Neural cell (in vitro differentiated cells): ENCODE results near the gene SUSD2. TPM values are rescaled to one million over a fixed set of nuclear protein-coding genes. Genes with fewer than 3 reads are reported as not detected.

Experiments used
- H2AFZ ChIP-seq: fragments of 200-600, 300-800 bp; sonication (generic), shearing (Covaris generic); 2 replicates; pipeline ENCODE4 v1.6.0; 2014; ENCODE audit warnings: low read depth, mild to moderate bottlenecking, antibody characterized with exemption, low read length, moderate library complexity
- H3F3A ChIP-seq: fragments of 200-600 bp; shearing (Covaris generic); 2 replicates; pipeline ENCODE4 v1.6.1; 2016; ENCODE audit warnings: mild to moderate bottlenecking, moderate library complexity, mixed read lengths, antibody characterized with exemption, low read length; ENCODE audit not compliant: insufficient read depth, poor library complexity, severe bottlenecking
- H3K27ac ChIP-seq: fragments of 200-600, 300-800 bp; sonication (generic), shearing (Covaris generic); 2 replicates; pipeline ENCODE4 v1.5.1; 2014; ENCODE audit warnings: mild to moderate bottlenecking, low read length, moderate library complexity
- H3K27me3 ChIP-seq: fragments of 300-800, 200-600 bp; sonication (generic), shearing (Covaris generic); 2 replicates; pipeline ENCODE4 v1.6.0; 2014; ENCODE audit warnings: mild to moderate bottlenecking, low read depth, low read length, moderate library complexity; ENCODE audit not compliant: insufficient read depth
- H3K36me3 ChIP-seq: fragments of 300-800, 200-600 bp; sonication (generic), shearing (Covaris generic); 2 replicates; pipeline ENCODE4 v1.5.1; 2014; ENCODE audit warnings: mild to moderate bottlenecking, antibody characterized with exemption, low read length, moderate library complexity; ENCODE audit not compliant: insufficient read depth
- H3K4me2 ChIP-seq: fragments of 300-800, 200-600 bp; sonication (generic), shearing (Covaris generic); 2 replicates; pipeline ENCODE4 v1.6.0; 2014; ENCODE audit warnings: mild to moderate bottlenecking, low read length
- H3K4me3 ChIP-seq: fragments of 300-800, 200-600 bp; sonication (generic), shearing (Covaris generic); 2 replicates; pipeline ENCODE4 v1.5.1; 2014; ENCODE audit warnings: mild to moderate bottlenecking, low read length, moderate library complexity
- H3K79me2 ChIP-seq: fragments of 200-600 bp; shearing (Covaris generic); replicated peaks from 2 replicates; pipeline ENCODE4 v1.6.0; 2014; ENCODE audit warnings: mild to moderate bottlenecking, low read length, moderate library complexity; ENCODE audit not compliant: insufficient read depth
- H3K9ac ChIP-seq: fragments of 300-800, 200-600 bp; sonication (generic), shearing (Covaris generic); 2 replicates; pipeline ENCODE4 v1.6.1; 2016; ENCODE audit warnings: mild to moderate bottlenecking, low read length, mixed read lengths
- H3K9me2 ChIP-seq: fragments of 200-600 bp; shearing (Covaris generic); 2 replicates; pipeline ENCODE4 v1.6.1; 2016; ENCODE audit warnings: mild to moderate bottlenecking, low read length, mixed read lengths; ENCODE audit not compliant: insufficient read depth
- H3K9me3 ChIP-seq: fragments of 200-600, 300-800 bp; sonication (generic), shearing (Covaris generic); 2 replicates; pipeline ENCODE4 v1.6.1; 2016; ENCODE audit warnings: mild to moderate bottlenecking, mixed run types, low read length, moderate library complexity, mixed read lengths
- H4K20me1 ChIP-seq: fragments of 200-600 bp; shearing (Covaris generic); 2 replicates; pipeline ENCODE4 v1.6.1; 2016; ENCODE audit warnings: mild to moderate bottlenecking, mixed run types; ENCODE audit not compliant: insufficient read depth
- EP300 ChIP-seq: fragments of 450-650 bp; conservative IDR thresholded peaks from 2 replicates; pipeline ENCODE4 v1.6.1; 2014; ENCODE audit warnings: antibody characterized with exemption, mild to moderate bottlenecking, moderate library complexity; ENCODE audit not compliant: poor library complexity, severe bottlenecking
- EZH2 ChIP-seq: fragments of 200-600, 300-800 bp; shearing (Covaris generic), sonication (generic); IDR thresholded peaks from 2 replicates; pipeline ENCODE4 v1.6.1; 2014; ENCODE audit warnings: antibody characterized with exemption, low read length, borderline replicate concordance, mild to moderate bottlenecking; ENCODE audit not compliant: insufficient read depth, poor library complexity, severe bottlenecking
- MXI1 ChIP-seq: fragments of 450-650 bp; conservative IDR thresholded peaks from 2 replicates; pipeline ENCODE4 v1.6.1; 2014; ENCODE audit warnings: antibody characterized with exemption, mild to moderate bottlenecking; ENCODE audit not compliant: poor library complexity, severe bottlenecking
- POLR2AphosphoS5 ChIP-seq: IDR thresholded peaks from 2 replicates; pipeline ENCODE4 v1.6.1; 2012
- TAF1 ChIP-seq: IDR thresholded peaks from 2 replicates; pipeline ENCODE4 v1.6.1; 2012; ENCODE audit warnings: low read depth
- polyA plus RNA-seq: library from polyadenylated mRNA; depleted of rRNA; stranded (reverse); fragments of >200 nt; gene quantifications from 2 replicates; pipeline ENCODE4 v1.2.3, GENCODE V29; 2014
- TF ChIP-seq, protein P1 (sequence below): fragments of 450-650 bp; IDR thresholded peaks from 2 replicates; pipeline ENCODE4 v1.5.1; 2014; ENCODE audit warnings: antibody characterized with exemption, mild to moderate bottlenecking, moderate library complexity; ENCODE audit not compliant: poor library complexity, severe bottlenecking

Gene SUSD2
- polyA plus RNA-seq, 1 donor from 2014 or later = 0.20 TPM

DNA sequence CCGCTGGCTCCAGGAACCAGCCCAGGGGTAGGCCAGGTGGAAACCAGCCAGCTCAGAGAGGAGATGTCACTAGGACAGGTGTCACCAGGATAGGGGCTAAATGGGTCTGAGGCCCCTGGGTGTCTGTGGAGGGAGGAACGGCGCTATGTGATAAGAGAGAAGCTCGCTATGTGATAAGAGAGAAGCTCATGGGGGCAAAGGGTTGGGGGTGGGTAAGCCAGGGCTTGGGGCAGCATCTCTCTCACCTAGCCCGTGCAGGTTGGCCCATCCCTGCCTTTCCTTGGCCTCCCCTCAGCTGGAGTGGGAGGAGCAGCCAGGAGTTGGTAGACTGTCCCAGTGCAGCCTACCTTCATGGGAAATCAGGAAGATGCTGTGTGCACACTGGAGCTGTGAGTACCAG lies 26.5 kb upstream of the SUSD2 start:
- Histone ChIP-seq H4K20me1 (peaks cover 18% of the 10 kb centered on the region), H3F3A (no peaks in the 10 kb centered on the region), H3K27me3 (peaks cover 21% of the 10 kb centered on the region), H3K79me2 (no peaks in the 10 kb centered on the region), H2AFZ (no peak overlapping the region), H3K4me2 (no peak overlapping the region), H3K9me2 (no peaks in the 10 kb centered on the region), H3K9ac (no peak overlapping the region), H3K27ac (no peak overlapping the region), H3K4me3 (no peak overlapping the region), H3K36me3 (no peaks in the 10 kb centered on the region), H3K9me3 (no peaks in the 10 kb centered on the region)
- TF ChIP-seq EZH2 (no peak), EP300 (no peak)

GRCh38 chr22:24155627-24156140 lies 25.6 kb upstream of the SUSD2 start:
- H3K36me3 ChIP-seq = no peaks in the 10 kb centered on the region
- peaks cover 21% of the 10 kb centered on the region for H3K27me3 ChIP-seq
- H3K9me2 ChIP-seq = no peaks in the 10 kb centered on the region
- H3K9ac ChIP-seq = no peak overlapping the region
- H3F3A ChIP-seq = no peaks in the 10 kb centered on the region
- no peak overlapping the region for H3K27ac ChIP-seq
- H3K4me3 ChIP-seq = peak overlapping the region; percentile 61
- H4K20me1 ChIP-seq = peaks cover 18% of the 10 kb centered on the region
- no peak overlapping the region for H3K4me2 ChIP-seq
- H3K79me2 ChIP-seq = no peaks in the 10 kb centered on the region
- TF ChIP-seq, protein P1, sequence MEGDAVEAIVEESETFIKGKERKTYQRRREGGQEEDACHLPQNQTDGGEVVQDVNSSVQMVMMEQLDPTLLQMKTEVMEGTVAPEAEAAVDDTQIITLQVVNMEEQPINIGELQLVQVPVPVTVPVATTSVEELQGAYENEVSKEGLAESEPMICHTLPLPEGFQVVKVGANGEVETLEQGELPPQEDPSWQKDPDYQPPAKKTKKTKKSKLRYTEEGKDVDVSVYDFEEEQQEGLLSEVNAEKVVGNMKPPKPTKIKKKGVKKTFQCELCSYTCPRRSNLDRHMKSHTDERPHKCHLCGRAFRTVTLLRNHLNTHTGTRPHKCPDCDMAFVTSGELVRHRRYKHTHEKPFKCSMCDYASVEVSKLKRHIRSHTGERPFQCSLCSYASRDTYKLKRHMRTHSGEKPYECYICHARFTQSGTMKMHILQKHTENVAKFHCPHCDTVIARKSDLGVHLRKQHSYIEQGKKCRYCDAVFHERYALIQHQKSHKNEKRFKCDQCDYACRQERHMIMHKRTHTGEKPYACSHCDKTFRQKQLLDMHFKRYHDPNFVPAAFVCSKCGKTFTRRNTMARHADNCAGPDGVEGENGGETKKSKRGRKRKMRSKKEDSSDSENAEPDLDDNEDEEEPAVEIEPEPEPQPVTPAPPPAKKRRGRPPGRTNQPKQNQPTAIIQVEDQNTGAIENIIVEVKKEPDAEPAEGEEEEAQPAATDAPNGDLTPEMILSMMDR = peak; percentile 51
- no peak for TF ChIP-seq TAF1
- no peak overlapping the region for H2AFZ ChIP-seq
- no peaks in the 10 kb centered on the region for H3K9me3 ChIP-seq

GRCh38 chr22:24156141-24156912 lies 25.0 kb upstream of the SUSD2 start:
- no peak overlapping the region for H3K27ac ChIP-seq
- peaks cover 18% of the 10 kb centered on the region for H4K20me1 ChIP-seq
- no peaks in the 10 kb centered on the region for H3K9me2 ChIP-seq
- H3F3A ChIP-seq = no peaks in the 10 kb centered on the region
- H3K36me3 ChIP-seq = no peaks in the 10 kb centered on the region
- H3K79me2 ChIP-seq = no peaks in the 10 kb centered on the region
- peaks cover 21% of the 10 kb centered on the region for H3K27me3 ChIP-seq
- no peaks in the 10 kb centered on the region for H3K9me3 ChIP-seq
- TF ChIP-seq, protein P1 = no peak
- TF ChIP-seq POLR2AphosphoS5 (no peak), MXI1 (peak; percentile 23)
- no peak overlapping the region for H3K4me2 ChIP-seq
- H3K4me3 ChIP-seq = peak overlapping the region; percentile 61
- peak overlapping the region; percentile 14 for H3K9ac ChIP-seq
- no peak overlapping the region for H2AFZ ChIP-seq
